SU-DHL-6 (cell line): ENCODE measurements around the gene ARL11.

ENCODE experiments used
- CTCF ChIP-seq: fragments of 200-600 bp; sonication (generic); IDR thresholded peaks from one replicate; pipeline ENCODE4 v1.5.1; 2017; ENCODE audit warnings: antibody characterized with exemption, mild to moderate bottlenecking, low read length, moderate library complexity; ENCODE audit not compliant: insufficient read depth, poor library complexity, severe bottlenecking
- EZH2phosphoT487 ChIP-seq: fragments of 200-600 bp; sonication (generic), shearing (Covaris generic); conservative IDR thresholded peaks from 2 replicates; pipeline ENCODE4 v1.6.1; 2018; ENCODE audit warnings: mild to moderate bottlenecking, antibody characterized with exemption, low read length, moderate library complexity, mixed read lengths

GRCh38 chr13:49641801-49642291, 13.5 kb downstream of the ARL11 start:
- TF ChIP-seq CTCF = no peak
- no peak for TF ChIP-seq EZH2phosphoT487
